ENCODE results near the gene POMP. TPM values are rescaled to one million over a fixed set of nuclear protein-coding genes. Genes with fewer than 3 reads are reported as not detected.

Gene POMP
- total and polyA plus RNA-seq, 4 donors: 32.2 to 132 (median 41.1) TPM

- Histone ChIP-seq H3K36me3 (ENCODE audit: control insufficient read depth in 4 of 4, insufficient read depth in 3 of 4, low read depth in 1 of 4, low read length in 3 of 4) (peaks cover 0 to 3% (median 0%) of the 10 kb centered on the region in 4 donors), H3K27ac (ENCODE audit: low read depth in 1 of 2, low read length in 2 of 2) (no peak overlapping the region), H3K27me3 (ENCODE audit: control insufficient read depth in 4 of 4, insufficient read depth in 4 of 4, low read length in 3 of 4) (no peaks in the 10 kb centered on the region), H3K9ac (ENCODE audit: low read depth in 1 of 2, low read length in 2 of 2) (no peak overlapping the region), H3K4me3 (ENCODE audit: low read depth in 1 of 3, low read length in 3 of 3) (no peak overlapping the region), H3K9me3 (ENCODE audit: control insufficient read depth in 4 of 4, low read length in 3 of 4) (no peaks in the 10 kb centered on the region), H3K4me1 (ENCODE audit: control insufficient read depth in 4 of 4, insufficient read depth in 4 of 4, low read length in 3 of 4) (peaks cover 4 to 16% (median 9%) of the 10 kb centered on the region in 4 donors)
- 74% methylated on average over 3 of the region's 3 CpGs for WGBS
- DNase-seq (ENCODE audit: low spot score): no peak
- TF ChIP-seq CTCF (IDR thresholded peaks at IDR 0.05; ENCODE audit: low read depth, low read length, missing input control): no peak
- no peak for TF ChIP-seq EGR1 (IDR thresholded peaks at IDR 0.05; ENCODE audit: low read depth in 2 of 2)
- TF ChIP-seq HNF4A (conservative IDR thresholded peaks at IDR 0.05): no peak
- TF ChIP-seq HNF4G (IDR thresholded peaks at IDR 0.05): no peak
- TF ChIP-seq JUND (IDR thresholded peaks at IDR 0.05): no peak
- TF ChIP-seq RAD21 (IDR thresholded peaks at IDR 0.05): no peak
Measured at GRCh38 chr13:28725046-28725610, 66.2 kb downstream of the POMP start.

Small RNA genes lying within 50 kb of the gene (small RNA-seq; reads per million reads assigned to genes)
- gene RF00019: not detected
- gene RNU6-53P: not detected

Other genes starting within 250 kb of the POMP start
- 10 to 100 TPM; 11.4 to 19.7 TPM for gene FLT1, start 164.0 kb upstream of the POMP start, total RNA-seq
- gene FLT1, start 164.0 kb upstream of the POMP start, polyA plus RNA-seq: 1 to 10 TPM; 4.1 to 7.1 TPM
- gene SLC46A3, start 59.8 kb downstream of the POMP start, total RNA-seq: 10 to 100 TPM in 1 of 2 donors, 1 to 10 TPM in 1; 7.0 to 63.3 TPM
- gene SLC46A3, start 59.8 kb downstream of the POMP start, polyA plus RNA-seq: 10 to 100 TPM; 27.9 to 37.2 TPM
- gene MTUS2, start 161.2 kb downstream of the POMP start, total RNA-seq: under 1 TPM; under 0.01 to 0.25 TPM
- gene MTUS2, start 161.2 kb downstream of the POMP start, polyA plus RNA-seq: under 1 TPM; 0.04 to 0.70 TPM